HL-60 (cell line): Measurements from ENCODE around the gene KIF22.

Experiments
- CTCF ChIP-seq: IDR thresholded peaks from one replicate; pipeline ENCODE4 v1.5.1; 2011; ENCODE audit warnings: low read length, control low read depth, inconsistent platforms; ENCODE audit not compliant: insufficient read depth
- POLR2AphosphoS5 ChIP-seq: IDR thresholded peaks from 2 replicates; pipeline ENCODE4 v1.6.1; 2012; ENCODE audit warnings: low read depth
- REST ChIP-seq: IDR thresholded peaks from 2 replicates; pipeline ENCODE4 v1.6.1; 2012; ENCODE audit warnings: low read depth; ENCODE audit not compliant: insufficient replicate concordance

GRCh38 chr16:29774730-29775129 lies 15.8 kb upstream of the KIF22 start:
- no peak for TF ChIP-seq POLR2AphosphoS5
- TF ChIP-seq CTCF = no peak
- no peak for TF ChIP-seq REST
